Activated T-cell treated with anti-CD3 and anti-CD28 coated beads for 48 hours (primary cell): Measurements from ENCODE around the gene DHX16.
"Not testable (repeated sequence)": the region's sequence is repeated elsewhere in the genome, so short reads cannot be mapped to it uniquely, and the experiment has no call there.

ENCODE experiments used
- DNase-seq: peaks from one replicate; pipeline ENCODE4 v3.0.0-alpha.2; 2020; ENCODE audit warnings: low read depth

The DHX16 gene

DNA sequence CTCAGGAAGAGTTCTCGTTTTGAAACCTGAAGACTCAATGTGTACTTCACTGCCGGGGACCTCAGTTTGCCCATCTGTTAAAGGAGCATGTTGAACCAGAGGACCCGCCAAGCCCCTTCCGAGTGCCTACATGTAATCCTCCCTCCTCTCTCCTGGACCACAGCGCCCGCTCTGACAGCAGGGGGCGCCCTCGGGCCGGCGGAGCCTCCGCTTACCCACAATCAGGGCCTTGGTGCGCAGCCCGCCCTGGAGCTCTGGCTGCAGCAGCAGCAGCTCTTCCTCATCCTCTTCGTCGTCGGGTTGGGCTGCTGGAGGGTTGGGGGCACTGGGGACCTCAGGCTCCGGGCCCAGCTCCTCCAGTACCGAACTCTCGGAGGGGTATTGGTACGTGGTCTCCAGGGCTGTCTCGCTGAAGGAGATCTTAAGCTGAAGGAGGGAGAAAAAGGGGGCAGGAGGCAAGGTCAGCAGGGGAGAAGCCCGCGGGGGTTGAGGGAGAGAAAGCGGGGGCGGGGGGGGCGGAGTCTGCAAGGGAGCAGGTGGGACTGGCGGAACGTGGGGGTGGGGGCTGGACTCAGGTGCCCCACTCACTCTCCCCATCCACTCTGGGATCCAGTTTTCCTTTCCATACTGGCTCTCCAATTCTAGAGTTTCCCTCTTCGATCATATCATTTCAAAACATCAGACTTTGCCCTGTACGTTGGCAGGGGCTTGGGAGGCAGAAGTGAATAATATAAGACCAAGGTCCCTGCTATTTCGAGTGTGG lies 6.3 kb upstream of the DHX16 start:
- DNase-seq = peak; percentile 90

- DNase-seq = no peak
Measured at GRCh38 chr6:30676660-30677285, 4.0 kb upstream of the DHX16 start.

DNA sequence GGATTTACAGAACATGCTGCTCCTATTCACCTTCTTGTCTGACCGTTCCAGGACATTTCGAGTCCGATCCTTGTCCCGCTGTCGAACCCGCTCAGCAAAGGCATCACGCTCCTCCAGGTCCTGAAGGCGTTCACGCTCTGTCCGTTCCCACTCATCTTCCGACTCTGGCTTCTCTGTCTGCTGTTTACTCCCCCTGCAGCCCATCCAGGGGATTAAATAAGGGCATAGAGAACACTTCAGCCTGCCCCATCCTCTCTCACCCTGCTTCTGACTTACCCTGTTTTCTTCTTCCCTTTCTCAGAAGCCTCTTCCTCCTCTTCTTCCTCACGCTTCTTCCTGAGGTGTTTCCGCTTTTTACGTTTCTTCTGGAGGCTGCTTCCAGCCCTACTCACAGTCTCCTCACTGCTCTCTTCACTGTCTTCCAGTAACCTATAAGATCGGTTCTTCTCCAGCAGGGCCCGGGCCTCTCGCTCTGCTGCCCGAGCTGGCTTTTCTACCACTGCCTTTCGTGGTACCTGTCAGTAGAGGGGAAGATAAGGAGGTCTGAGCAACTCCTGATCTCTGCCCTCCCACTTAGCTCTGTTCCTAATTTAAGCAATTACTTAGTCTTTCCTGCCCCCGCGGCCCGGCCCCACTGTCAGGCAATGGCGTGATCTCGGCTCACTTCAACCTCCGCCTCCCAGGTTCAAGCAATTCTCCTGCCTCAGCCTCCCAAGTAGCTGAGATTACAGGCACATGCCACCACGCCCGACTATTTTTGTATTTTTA lies 1.9 kb downstream of the DHX16 start:
- no peak for DNase-seq

GRCh38 chr6:30666300-30666699 lies 6.5 kb downstream of the DHX16 start:
- DNase-seq = peak; percentile 59

- no peak for DNase-seq
Measured at GRCh38 chr6:30664994-30665767, 7.6 kb downstream of the DHX16 start.

DNA sequence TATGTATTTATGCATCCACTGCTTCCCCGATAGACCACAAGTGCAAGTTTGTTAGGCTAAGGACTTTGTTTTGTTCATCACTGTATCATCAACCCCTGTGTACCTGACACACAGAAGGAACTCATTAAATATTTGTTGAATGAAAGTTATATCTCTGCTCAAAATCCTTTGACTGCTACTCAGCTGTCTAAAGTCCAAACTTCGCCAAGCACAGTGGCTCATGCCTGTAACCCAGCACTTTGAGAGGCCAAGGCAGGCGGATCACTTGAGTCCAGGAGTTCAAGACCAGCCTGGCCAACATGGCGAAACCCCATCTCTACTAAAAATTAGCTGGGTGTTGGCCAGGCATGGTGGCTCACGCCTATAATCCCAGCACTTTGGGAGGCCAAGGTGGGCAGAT lies 14.9 kb downstream of the DHX16 start:
- DNase-seq = not testable (repeated sequence)

- DNase-seq = no peak
Measured at GRCh38 chr6:30657454-30657853, 15.4 kb downstream of the DHX16 start.

DNA sequence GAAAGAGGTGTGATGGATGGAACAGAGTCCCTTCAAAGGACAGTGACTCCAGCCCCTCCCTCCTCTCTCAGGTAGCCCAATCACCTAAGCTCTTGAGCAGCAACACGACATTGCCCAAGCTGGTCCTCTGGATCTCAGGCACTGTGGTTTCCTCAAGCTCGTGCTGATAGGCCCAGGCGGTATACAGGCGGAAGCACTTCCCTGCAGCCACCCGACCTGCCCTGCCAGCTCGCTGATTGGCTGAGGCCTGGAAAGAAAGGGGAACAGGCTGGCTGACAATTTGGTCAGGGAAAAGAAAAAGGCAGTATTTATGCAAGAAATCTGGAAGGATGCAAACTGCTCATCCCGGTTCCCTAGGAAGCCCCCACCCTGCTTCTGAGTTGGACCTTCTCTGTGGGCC lies 16.3 kb downstream of the DHX16 start:
- DNase-seq = no peak

DNA sequence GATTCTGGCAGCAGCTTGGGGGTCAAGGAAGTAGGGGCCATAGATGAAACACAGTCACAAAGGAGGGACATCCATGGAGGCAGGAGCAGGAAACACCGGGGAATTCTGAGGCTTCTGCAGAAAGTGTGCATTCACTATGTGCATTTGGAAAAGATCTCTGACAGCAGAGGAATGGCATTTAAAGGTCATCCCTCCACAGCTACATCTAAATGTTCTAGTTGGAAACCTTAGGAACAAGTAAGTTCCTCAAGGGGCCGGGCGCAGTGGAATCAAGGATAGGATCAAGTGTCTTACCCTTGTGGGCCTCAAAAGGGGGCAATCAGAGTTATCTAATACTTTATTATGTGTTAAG lies 17.1 kb downstream of the DHX16 start:
- DNase-seq = no peak

GRCh38 chr6:30654798-30655742 lies 17.7 kb downstream of the DHX16 start:
- DNase-seq = no peak

DNA sequence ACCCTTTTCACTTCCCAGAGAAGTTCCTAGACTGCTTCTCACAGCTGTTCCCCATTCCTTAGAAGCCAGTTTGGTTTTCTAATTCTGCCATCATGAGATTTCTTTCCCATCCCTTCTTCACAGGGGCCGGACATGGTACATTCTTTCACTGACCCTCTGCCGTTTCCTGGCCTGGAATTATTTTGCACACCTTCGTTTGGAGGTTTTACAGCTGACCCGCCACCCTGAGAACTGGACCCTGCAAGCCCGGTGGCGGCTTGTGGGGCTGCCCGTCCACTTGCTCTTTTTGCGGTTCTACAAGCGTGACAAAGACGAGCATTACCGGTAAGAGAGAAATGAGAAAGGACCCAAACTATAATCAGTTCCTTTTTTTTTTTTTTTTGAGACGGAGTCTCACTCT lies 21.7 kb downstream of the DHX16 start:
- DNase-seq = no peak

DNA sequence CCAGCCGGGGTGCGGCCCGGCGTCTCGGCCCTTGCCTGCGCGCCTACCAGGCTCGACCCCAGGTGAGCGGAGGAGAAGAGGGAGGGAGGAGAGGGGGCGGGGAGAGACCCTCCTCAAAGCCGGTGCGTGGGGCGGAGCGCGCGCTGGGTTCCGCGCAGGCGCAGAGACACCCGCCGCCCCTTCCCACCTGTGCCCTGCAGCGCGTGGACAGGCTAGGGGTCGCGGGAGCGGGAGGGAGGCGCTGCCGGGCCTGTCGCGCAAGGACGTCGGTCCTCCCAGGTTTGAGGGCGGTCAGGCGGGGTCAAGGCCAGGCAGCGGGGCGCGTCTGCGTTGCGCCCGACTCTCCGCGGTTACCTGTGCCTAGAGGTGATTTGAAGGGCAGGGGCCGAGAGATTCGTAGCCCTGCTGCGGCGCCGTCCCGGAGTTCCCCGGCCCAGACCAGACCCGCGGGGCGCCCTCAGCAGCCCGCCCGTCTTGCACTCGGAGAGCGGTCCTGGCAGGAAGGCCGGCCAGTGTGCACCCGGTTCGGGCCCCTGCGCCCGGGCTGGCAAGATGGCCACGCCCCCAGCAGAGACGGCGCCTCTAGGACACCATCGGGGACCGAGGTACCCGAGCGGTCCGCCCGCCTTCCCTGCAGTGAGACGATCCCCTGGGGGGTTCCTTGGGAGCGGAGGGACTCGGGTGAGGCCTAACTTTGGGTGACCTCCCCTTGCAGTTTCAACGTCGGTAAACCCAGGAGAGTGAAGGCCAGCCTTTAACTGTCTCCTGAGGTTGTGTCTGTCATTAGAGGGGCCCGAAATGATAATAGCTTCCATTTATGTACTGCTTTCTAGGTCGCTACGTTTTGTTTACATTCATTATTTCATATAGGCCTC lies 25.3 kb downstream of the DHX16 start:
- DNase-seq = peak; percentile 81

DNA sequence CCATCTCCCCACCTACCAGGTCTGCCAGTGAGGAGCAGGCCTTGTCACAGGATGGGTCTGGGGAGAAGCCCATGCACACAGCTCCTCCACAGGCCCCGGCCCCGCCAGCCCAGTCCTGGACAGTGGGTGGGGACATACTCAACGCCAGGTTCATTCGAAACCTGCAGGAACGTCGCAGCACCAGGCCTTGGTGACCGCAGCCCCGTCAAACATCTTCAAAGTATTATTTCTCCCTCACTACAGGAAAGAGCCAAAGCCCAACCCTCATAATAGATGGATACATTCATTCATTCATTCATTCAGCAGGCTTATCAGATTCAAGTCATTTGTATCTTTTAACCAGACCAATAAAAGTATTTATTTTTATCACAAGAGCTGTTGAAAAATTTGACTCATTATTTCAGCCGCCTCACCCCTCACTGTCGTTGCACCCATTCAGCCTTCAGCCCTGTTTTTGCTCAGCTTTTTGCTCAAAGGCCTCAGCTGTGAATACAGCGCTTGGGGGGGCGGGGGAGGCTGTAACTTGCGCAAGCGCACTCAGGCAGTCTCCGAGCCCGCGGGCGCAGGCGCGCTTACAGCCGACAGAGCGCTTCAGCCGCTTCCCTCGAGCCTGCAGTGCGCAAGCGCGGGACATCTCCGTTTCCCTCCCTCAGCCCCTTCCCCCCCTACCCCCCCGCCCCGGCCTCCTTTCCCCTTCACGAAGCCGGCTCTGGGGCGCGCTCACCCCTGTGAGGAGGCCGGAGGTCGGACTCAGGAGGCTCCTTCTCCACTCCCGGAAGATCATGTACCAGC lies 26.2 kb downstream of the DHX16 start, which contains the start of gene C6orf136:
TSS of gene C6orf136 (plus strand) at position 684 of the 792 bp plus-strand sequence. CDS start at position 783, 99 bp downstream.
- peak; percentile 90 for DNase-seq

GRCh38 chr6:30645989-30646388 lies 26.8 kb downstream of the DHX16 start:
- DNase-seq = no peak

DNA sequence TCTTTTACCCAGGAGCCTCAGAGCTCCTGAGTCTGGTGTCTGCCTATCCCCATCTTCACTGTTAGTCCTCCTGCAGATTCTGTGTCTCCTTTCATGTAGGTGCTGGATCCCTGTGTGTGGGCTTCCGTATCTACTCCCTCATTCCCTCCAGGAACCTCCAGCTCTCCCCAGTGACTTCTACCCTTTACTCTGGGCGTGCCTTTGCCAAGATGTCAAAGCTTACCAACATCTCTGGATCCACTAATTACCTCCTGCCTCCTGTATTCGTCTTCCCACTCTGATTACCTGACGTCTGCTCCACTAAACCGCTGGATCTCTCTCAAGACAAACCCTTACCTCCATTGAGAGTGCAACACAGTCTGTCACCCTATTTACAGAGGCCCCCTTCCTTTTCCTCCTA lies 28.0 kb downstream of the DHX16 start:
- no peak for DNase-seq

DNA sequence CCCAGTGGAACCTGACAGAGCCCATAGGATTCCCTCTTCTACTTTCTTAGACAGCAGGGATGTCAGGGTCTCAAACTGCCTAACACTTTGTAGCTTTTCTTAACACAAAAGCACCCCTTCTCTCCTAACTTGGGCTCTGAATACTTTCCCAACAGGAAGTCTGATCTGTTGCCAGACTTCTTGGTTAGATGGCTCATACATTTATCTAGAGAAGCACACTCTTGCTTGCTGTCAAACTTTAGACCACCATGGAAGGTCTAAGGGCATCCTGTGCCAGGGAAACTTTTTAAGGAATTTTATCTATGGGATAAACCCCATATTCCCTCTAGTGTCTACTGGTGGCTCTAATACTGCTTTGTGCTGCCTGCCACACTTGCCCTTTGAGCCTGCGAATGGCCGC lies 29.1 kb downstream of the DHX16 start:
- no peak for DNase-seq

- no peak for DNase-seq
Measured at GRCh38 chr6:30641048-30641447, 31.8 kb downstream of the DHX16 start.

GRCh38 chr6:30640481-30640880 lies 32.3 kb downstream of the DHX16 start:
- DNase-seq = no peak

DNA sequence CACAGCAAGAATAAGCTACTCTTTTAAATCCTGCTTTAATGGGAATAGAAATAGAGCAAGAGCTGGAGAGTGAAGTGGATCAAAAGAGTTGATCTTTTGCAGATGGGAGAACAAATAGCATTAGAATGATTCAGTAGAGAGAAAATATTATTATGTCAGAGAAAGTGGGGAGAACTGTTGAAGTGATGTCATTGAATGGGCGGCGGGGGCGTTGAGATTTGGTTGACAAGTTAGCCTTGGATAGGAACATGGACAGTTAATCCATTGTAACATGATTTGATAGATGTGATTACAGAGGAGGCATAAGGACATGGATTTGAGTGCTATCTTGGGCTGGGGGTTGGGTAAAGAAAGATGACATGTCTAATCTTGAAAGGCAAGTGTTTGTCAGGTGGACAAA lies 37.0 kb downstream of the DHX16 start:
- DNase-seq = no peak
